Panc1 (cell line): Measurements from ENCODE around the gene PRKAG3. TPM values are rescaled to one million over a fixed set of nuclear protein-coding genes. Genes with fewer than 3 reads are reported as not detected.

Experiments
- ATAC-seq: fragments of 200-7000 bp; cut with Tn5 transposase; 2 replicates; pipeline ENCODE4 v1.9.1; 2020; ENCODE audit warnings: mild to moderate bottlenecking, moderate library complexity
- Bru-seq: library from RNA; stranded (reverse); fragments of 400-500 nt; gene quantifications from one replicate; lab custom pipeline; 2021; lab: Mats Ljungman, UMichigan
- BruChase-seq, 2 experiments: library from RNA; stranded (reverse); fragments of 400-500 nt; gene quantifications; one replicate each; lab custom pipeline; 2021; lab: Mats Ljungman, UMichigan
- BruUV-seq: library from RNA; stranded (reverse); fragments of 400-500 nt; replicated peaks from 2 replicates; lab custom pipeline; 2021; lab: Mats Ljungman, UMichigan
- CTCF ChIA-PET: fragments of 300-600 bp; sonication (Branson Sonifier 250); formaldehyde crosslinking; loops from one replicate; lab custom pipeline; 2022; ENCODE audit warnings: antibody characterized with exemption; lab: Charles Lee
- POLR2A ChIA-PET: fragments of 300-600 bp; sonication (Branson Sonifier 250); formaldehyde crosslinking; loops from one replicate; lab custom pipeline; 2022; ENCODE audit warnings: antibody characterized with exemption; lab: Charles Lee
- DNase-seq: peaks from one replicate; pipeline ENCODE4 v3.0.0-alpha.2; 2010; ENCODE audit warnings: low read depth, low spot score
- H3K27ac ChIP-seq: 2 replicates; pipeline ENCODE4 v1.5.1; 2011; ENCODE audit warnings: mild to moderate bottlenecking, low read length, inconsistent platforms
- H3K27me3 ChIP-seq: fragments of 200-500 bp; sonication (Bioruptor generic); 2 replicates; pipeline ENCODE4 v1.6.0; 2014; ENCODE audit warnings: low read length, inconsistent platforms; ENCODE audit not compliant: control insufficient read depth, insufficient read depth
- H3K36me3 ChIP-seq: fragments of 200-500 bp; sonication (Bioruptor generic); 2 replicates; pipeline ENCODE4 v1.5.1; 2014; ENCODE audit warnings: inconsistent platforms, mild to moderate bottlenecking, low read length, moderate library complexity; ENCODE audit not compliant: control insufficient read depth, insufficient read depth
- H3K4me1 ChIP-seq: 2 replicates; pipeline ENCODE4 v1.5.1; 2011; ENCODE audit warnings: inconsistent platforms, mild to moderate bottlenecking, low read length, moderate library complexity; ENCODE audit not compliant: control insufficient read depth, insufficient read depth
- H3K4me3 ChIP-seq, 2 experiments: 2 replicates each; pipeline ENCODE4 v1.5.1; 2011 to 2012; ENCODE audit warnings: low read depth in 2 of 2, low read length in 2 of 2, mild to moderate bottlenecking in 2 of 2, inconsistent platforms in 1 of 2, moderate library complexity in 1 of 2
- H3K9me3 ChIP-seq: fragments of 200-500 bp; sonication (Bioruptor generic); 2 replicates; pipeline ENCODE4 v1.5.1; 2014; ENCODE audit warnings: low read depth, mild to moderate bottlenecking, inconsistent platforms, low read length, moderate library complexity; ENCODE audit not compliant: control insufficient read depth, insufficient read depth
- POLR2AphosphoS5 ChIP-seq: IDR thresholded peaks from 2 replicates; pipeline ENCODE4 v1.6.1; 2012; ENCODE audit warnings: mild to moderate bottlenecking, low read depth, low read length, moderate library complexity
- SIN3A ChIP-seq: IDR thresholded peaks from 2 replicates; pipeline ENCODE4 v1.6.1; 2012; ENCODE audit warnings: low read depth, mild to moderate bottlenecking, low read length, moderate library complexity, borderline replicate concordance; ENCODE audit not compliant: insufficient read depth
- TCF7L2 ChIP-seq: IDR thresholded peaks from 2 replicates; pipeline ENCODE4 v1.6.1; 2011; ENCODE audit warnings: mild to moderate bottlenecking, low read depth, low read length, inconsistent platforms
- in situ Hi-C: cut with HindIII; loops from 2 replicates; pipeline ENCODE4 v1.10.0; 2016; ENCODE audit warnings: low sequenced_read_pairs, low pct_unique_long_range_greater_than_20kb
- intact Hi-C: fragments of 100-400 bp; cut with micrococcal nuclease; formaldehyde crosslinking; loops from one replicate; pipeline ENCODE4 v1.10.0; 2022; ENCODE audit not compliant: unreplicated experiment
- long read RNA-seq: library from polyadenylated mRNA; unstranded; transcript quantifications from one replicate; pipeline ENCODE4 v2.0.0, GENCODE V29; 2021; ENCODE audit not compliant: unreplicated experiment
- polyA plus RNA-seq: library from polyadenylated mRNA; unstranded; fragments of >200 nt; gene quantifications from one replicate; pipeline ENCODE4 v1.2.1, GENCODE V29; 2012; ENCODE audit warnings: missing spikeins; ENCODE audit not compliant: insufficient read length
- total RNA-seq: library from RNA; stranded (reverse); gene quantifications from one replicate; pipeline ENCODE4 v1.2.1, GENCODE V29; 2021; ENCODE audit not compliant: unreplicated experiment
- TF ChIP-seq, protein P1 (sequence below), 2 experiments: IDR thresholded peaks; 2 replicates each; pipeline ENCODE4 v1.6.1; 2011 to 2012; ENCODE audit warnings: low read depth in 2 of 2, control low read depth in 1 of 2, low read length in 1 of 2, mild to moderate bottlenecking in 1 of 2, moderate library complexity in 1 of 2; ENCODE audit not compliant: insufficient read depth in 1 of 2
- TF ChIP-seq, protein P2 (sequence below): fragments of 450-650 bp; IDR thresholded peaks from 2 replicates; pipeline ENCODE4 v1.5.1; 2017; ENCODE audit warnings: mild to moderate bottlenecking

The PRKAG3 gene
- not detected for total RNA-seq
- polyA plus RNA-seq, result not detected
- not detected for Bru-seq, nascent RNA
- not detected for BruChase-seq, experiment 1, labeled RNA remaining after a 2-hour chase
- not detected for BruChase-seq, experiment 2, labeled RNA remaining after a 6-hour chase
- long read RNA-seq, result 0 reads

DNA sequence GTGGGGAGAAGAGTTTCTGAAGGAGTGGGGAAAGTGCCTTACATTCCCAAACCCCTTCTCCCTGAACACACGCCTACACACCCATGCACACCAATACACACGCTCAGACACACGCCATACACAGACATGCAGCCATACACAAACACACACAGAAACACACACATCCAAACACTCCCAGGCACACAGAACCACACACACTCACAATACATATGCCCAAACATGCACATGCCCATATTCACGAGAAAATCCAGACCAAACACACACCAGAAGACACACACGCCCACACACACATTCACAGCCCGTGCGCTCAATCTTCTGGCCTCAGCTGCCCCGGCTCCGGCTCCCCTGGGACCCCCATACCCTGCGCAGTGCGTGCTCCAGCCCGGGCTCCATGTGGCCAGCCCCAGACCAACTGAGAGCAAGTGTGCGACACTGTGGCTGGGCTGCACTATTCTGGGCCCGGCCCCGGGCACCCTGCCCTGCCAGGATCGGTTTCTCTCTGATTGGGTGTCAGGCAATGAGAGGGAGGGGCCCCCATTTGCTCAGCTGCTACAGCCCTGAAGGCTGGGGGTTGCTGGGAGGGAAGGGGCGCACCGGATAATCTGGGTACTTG lies at the start of gene PRKAG3:
TSS of gene PRKAG3 (minus strand) at position 426 of the 613 bp plus-strand sequence.
- TF ChIP-seq TCF7L2 (no peak), SIN3A (no peak), POLR2AphosphoS5 (no peak)
- TF ChIP-seq, protein P1, sequence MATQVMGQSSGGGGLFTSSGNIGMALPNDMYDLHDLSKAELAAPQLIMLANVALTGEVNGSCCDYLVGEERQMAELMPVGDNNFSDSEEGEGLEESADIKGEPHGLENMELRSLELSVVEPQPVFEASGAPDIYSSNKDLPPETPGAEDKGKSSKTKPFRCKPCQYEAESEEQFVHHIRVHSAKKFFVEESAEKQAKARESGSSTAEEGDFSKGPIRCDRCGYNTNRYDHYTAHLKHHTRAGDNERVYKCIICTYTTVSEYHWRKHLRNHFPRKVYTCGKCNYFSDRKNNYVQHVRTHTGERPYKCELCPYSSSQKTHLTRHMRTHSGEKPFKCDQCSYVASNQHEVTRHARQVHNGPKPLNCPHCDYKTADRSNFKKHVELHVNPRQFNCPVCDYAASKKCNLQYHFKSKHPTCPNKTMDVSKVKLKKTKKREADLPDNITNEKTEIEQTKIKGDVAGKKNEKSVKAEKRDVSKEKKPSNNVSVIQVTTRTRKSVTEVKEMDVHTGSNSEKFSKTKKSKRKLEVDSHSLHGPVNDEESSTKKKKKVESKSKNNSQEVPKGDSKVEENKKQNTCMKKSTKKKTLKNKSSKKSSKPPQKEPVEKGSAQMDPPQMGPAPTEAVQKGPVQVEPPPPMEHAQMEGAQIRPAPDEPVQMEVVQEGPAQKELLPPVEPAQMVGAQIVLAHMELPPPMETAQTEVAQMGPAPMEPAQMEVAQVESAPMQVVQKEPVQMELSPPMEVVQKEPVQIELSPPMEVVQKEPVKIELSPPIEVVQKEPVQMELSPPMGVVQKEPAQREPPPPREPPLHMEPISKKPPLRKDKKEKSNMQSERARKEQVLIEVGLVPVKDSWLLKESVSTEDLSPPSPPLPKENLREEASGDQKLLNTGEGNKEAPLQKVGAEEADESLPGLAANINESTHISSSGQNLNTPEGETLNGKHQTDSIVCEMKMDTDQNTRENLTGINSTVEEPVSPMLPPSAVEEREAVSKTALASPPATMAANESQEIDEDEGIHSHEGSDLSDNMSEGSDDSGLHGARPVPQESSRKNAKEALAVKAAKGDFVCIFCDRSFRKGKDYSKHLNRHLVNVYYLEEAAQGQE (IDR thresholded peaks at IDR 0.05; ENCODE audit: insufficient read depth in 1 of 2, low read depth in 2 of 2, low read length in 1 of 2), result no peak
- TF ChIP-seq, protein P2, sequence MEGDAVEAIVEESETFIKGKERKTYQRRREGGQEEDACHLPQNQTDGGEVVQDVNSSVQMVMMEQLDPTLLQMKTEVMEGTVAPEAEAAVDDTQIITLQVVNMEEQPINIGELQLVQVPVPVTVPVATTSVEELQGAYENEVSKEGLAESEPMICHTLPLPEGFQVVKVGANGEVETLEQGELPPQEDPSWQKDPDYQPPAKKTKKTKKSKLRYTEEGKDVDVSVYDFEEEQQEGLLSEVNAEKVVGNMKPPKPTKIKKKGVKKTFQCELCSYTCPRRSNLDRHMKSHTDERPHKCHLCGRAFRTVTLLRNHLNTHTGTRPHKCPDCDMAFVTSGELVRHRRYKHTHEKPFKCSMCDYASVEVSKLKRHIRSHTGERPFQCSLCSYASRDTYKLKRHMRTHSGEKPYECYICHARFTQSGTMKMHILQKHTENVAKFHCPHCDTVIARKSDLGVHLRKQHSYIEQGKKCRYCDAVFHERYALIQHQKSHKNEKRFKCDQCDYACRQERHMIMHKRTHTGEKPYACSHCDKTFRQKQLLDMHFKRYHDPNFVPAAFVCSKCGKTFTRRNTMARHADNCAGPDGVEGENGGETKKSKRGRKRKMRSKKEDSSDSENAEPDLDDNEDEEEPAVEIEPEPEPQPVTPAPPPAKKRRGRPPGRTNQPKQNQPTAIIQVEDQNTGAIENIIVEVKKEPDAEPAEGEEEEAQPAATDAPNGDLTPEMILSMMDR, result no peak
- no TSS peak for BruUV-seq
- POLR2A ChIA-PET, result no interaction called here
- peaks cover 2% of the 10 kb centered on the region; the same call in 1 of the 2 replicates for H3K27me3 ChIP-seq
- CTCF ChIA-PET, result no interaction called here
- no peaks in the 10 kb centered on the region for H3K36me3 ChIP-seq
- no peaks in the 10 kb centered on the region for H3K9me3 ChIP-seq
- H3K4me3 ChIP-seq, result no peak within 1 kb of the TSS
- ATAC-seq (no peak), DNase-seq (no peak)
- no peak within 1 kb of the TSS for H3K27ac ChIP-seq
- intact Hi-C loops, result no loop called here
- in situ Hi-C loops, result no loop called here
- peaks cover 6% of the 10 kb centered on the region; the same call in 1 of the 2 replicates for H3K4me1 ChIP-seq

DNA sequence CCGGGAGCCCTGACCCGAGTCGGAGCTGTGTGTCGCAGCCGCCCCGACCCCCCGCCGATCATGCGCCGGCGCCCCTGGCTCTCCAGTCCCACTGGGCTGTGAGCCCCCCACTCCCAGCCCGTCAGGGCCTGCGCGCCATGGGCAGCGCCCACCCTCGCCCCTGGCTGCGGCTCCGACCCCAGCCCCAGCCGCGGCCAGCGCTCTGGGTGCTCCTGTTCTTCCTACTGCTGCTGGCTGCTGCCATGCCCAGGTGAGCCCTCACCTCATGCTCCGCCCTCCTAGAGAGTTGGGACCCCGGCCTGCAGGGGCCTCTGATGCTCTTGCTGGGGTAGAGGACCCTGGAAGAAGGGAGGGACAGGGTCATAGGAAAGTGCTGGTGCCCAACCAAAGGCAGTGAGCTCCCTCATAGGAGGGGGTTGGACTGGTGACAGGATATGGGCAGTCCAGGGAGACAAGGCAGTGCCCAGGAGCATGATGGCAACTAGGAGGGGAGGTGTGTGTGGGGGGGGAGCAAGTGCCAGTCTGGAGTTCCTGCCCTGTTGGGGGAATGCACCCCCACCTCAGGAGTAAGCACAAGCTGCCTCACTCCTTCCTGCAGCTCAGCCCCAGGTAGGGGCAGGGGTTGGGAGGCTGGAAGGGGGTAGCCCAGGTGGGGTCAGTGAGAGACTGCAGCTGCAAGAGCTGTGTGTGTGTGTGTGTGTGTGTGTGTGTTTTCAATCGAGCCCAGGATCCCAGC lies 49.4 kb upstream of the PRKAG3 start:
- no peaks in the 10 kb centered on the region for H3K27me3 ChIP-seq
- H3K4me1 ChIP-seq, result peaks cover 28% of the 10 kb centered on the region
- DNase-seq (no peak), ATAC-seq (no peak)
- H3K4me3 ChIP-seq, result peak overlapping the region; percentile 35 to 48
- in situ Hi-C loops (no loop called here), intact Hi-C loops (no loop called here)
- BruUV-seq, result no TSS peak
- H3K9me3 ChIP-seq, result no peaks in the 10 kb centered on the region
- ChIA-PET POLR2A (interaction anchor here (0.5 to 0.7 kb wide), 4 partner anchors 10 to 222 kb away, joined by 5 to 10 read pairs (median 6); no protein-coding TSS in a partner anchor), CTCF (interaction anchor here (0.6 to 0.7 kb wide), 3 partner anchors 25 to 156 kb away, joined by 3 to 5 read pairs (median 3); no protein-coding TSS in a partner anchor)
- no peak overlapping the region for H3K27ac ChIP-seq
- no peaks in the 10 kb centered on the region for H3K36me3 ChIP-seq
- TF ChIP-seq SIN3A, result no peak
